ENCODE data around the gene PCBP2. TPM values are rescaled to one million over a fixed set of nuclear protein-coding genes. Genes with fewer than 3 reads are reported as not detected.

PCBP2 gene
- total RNA-seq, 1 donor from 2014 or later: 488 TPM

DNA sequence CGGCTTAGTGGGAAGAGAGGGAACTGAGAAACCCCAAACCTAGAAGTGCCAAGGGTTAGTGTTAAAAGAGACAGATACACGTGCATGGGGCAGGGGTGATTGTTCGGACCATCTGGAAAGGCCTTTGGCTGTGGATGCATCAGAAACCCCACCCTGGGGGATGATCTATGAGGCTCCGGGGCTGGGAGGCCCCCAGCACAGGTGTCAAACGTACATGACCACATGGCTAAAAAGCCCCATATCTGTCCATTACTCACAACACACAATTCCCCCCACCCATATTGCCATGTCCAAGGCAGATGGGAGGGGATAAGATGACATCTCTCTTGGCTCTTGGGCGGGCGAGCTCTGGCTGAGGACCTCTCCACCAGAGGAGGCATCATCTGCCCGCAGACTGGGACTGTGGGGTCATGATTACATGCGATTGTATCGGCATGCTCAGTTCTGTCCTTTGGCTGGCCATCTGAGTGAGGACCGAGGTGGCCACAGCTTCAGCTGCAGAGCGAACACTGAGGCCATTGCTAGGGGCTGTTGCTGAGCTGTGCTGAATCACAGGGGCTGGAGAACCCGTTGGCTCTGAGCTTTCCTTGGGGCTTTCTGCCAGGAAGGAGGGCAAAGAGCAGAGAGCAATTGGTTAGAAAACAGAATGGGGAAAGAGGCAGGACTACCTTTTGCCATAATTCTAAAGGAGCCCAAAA lies 65.0 kb downstream of the PCBP2 start:
- DNase-seq (ENCODE audit: extremely low spot score in 2 of 2): no peak
- intact Hi-C loops (cut with DNase I): no loop called here
- TF ChIP-seq, protein P1, sequence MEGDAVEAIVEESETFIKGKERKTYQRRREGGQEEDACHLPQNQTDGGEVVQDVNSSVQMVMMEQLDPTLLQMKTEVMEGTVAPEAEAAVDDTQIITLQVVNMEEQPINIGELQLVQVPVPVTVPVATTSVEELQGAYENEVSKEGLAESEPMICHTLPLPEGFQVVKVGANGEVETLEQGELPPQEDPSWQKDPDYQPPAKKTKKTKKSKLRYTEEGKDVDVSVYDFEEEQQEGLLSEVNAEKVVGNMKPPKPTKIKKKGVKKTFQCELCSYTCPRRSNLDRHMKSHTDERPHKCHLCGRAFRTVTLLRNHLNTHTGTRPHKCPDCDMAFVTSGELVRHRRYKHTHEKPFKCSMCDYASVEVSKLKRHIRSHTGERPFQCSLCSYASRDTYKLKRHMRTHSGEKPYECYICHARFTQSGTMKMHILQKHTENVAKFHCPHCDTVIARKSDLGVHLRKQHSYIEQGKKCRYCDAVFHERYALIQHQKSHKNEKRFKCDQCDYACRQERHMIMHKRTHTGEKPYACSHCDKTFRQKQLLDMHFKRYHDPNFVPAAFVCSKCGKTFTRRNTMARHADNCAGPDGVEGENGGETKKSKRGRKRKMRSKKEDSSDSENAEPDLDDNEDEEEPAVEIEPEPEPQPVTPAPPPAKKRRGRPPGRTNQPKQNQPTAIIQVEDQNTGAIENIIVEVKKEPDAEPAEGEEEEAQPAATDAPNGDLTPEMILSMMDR (IDR thresholded peaks at IDR 0.05): no peak
- TF ChIP-seq POLR2AphosphoS5 (IDR thresholded peaks at IDR 0.05; ENCODE audit: insufficient read depth in 1 of 2, low read depth in 1 of 2): no peak
- TF ChIP-seq POLR2A (IDR thresholded peaks at IDR 0.05): no peak

DNA sequence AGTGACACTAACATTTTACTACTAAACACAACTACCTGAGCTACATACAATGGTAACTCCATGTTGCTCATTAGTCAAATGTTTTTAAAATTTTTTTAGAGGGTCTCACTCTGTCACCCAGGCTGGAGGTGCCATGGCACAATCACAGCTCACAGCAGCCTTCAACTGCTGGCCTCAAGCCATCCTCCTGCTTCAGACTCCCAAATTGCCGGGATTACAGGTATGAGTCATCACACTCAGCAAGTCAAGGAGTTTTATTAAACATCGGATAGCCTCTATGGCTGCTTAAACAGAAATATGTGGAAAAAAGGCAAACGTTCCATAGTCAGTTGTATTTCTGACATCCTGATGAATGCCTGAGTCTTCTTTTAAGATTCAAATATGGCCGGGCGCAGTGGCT lies 66.5 kb downstream of the PCBP2 start:
- Histone ChIP-seq H3K9me3 (no peaks in the 10 kb centered on the region), H3K4me1 (no peaks in the 10 kb centered on the region), H3K4me3 (no peak overlapping the region), H3K27me3 (no peaks in the 10 kb centered on the region), H3K27ac (no peak overlapping the region), H3K36me3 (peaks cover 0 to 89% of the 10 kb centered on the region in 2 donors)
- intact Hi-C loops (cut with DNase I): no loop called here
- TF ChIP-seq, protein P1 (IDR thresholded peaks at IDR 0.05): no peak
- TF ChIP-seq POLR2AphosphoS5 (IDR thresholded peaks at IDR 0.05; ENCODE audit: insufficient read depth in 1 of 2, low read depth in 1 of 2) (no peak), POLR2A (IDR thresholded peaks at IDR 0.05) (no peak)
- DNase-seq (ENCODE audit: extremely low spot score in 2 of 2): no peak

More for the DNA sequence above, 65.0 kb downstream of the PCBP2 start:
- Histone ChIP-seq H3K27me3 (no peaks in the 10 kb centered on the region), H3K27ac (no peak overlapping the region), H3K4me3 (no peak overlapping the region), H3K9me3 (no peaks in the 10 kb centered on the region), H3K4me1 (no peaks in the 10 kb centered on the region), H3K36me3 (peaks cover 0 to 78% of the 10 kb centered on the region in 2 donors)

DNA sequence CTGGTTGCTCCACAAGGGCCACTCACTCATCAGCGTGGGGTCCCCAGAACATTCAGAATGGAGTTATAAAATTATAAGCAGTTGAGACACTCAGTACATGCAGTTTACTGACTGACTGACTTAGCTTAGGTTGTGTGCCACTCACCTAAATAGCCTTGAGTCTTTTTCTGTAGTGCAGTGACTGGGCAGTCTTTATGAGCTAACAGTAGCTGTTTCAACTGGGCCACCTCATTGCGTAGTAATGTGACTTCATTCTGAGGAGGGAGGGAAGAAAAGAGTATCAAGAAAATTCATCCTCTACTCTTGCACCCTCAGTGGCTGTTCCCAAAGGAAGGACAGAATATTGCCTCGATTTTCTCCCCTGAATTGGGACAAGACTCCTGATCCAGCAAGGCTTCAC lies 71.2 kb downstream of the PCBP2 start:
- H3K9me3 ChIP-seq: no peaks in the 10 kb centered on the region
- no peak overlapping the region for H3K4me3 ChIP-seq
- no peaks in the 10 kb centered on the region for H3K27me3 ChIP-seq
- no peak for DNase-seq (ENCODE audit: extremely low spot score in 2 of 2)
- no peak for TF ChIP-seq POLR2A (IDR thresholded peaks at IDR 0.05)
- TF ChIP-seq POLR2AphosphoS5 (IDR thresholded peaks at IDR 0.05; ENCODE audit: insufficient read depth in 1 of 2, low read depth in 1 of 2): no peak
- peaks cover 0 to 79% of the 10 kb centered on the region in 2 donors for H3K36me3 ChIP-seq
- intact Hi-C loops (cut with DNase I): no loop called here
- H3K4me1 ChIP-seq: no peaks in the 10 kb centered on the region
- H3K27ac ChIP-seq: no peak overlapping the region

DNA sequence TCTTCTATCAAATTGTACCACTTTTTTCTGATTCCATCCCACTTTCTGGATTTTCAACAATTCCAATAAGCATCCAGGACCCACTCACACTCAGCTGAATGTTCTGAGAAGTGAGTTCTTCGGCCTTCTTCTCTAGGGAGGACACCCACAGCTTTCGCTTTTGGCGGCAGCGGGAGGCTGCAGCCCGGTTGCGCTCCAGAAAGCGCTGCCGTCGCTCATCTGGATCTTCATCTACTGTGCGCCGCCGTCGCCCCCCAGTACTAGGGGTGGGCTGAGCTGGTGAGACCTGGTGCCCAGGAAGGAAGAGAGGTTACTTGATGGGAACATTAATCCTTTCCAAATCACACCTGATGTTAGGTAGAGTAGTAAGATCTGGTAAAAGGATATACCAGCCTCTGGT lies 72.6 kb downstream of the PCBP2 start:
- peaks cover 0 to 75% of the 10 kb centered on the region in 2 donors for H3K36me3 ChIP-seq
- intact Hi-C loops (cut with DNase I): no loop called here
- H3K27ac ChIP-seq: no peak overlapping the region
- TF ChIP-seq POLR2A (IDR thresholded peaks at IDR 0.05): no peak
- TF ChIP-seq POLR2AphosphoS5 (IDR thresholded peaks at IDR 0.05; ENCODE audit: insufficient read depth in 1 of 2, low read depth in 1 of 2): no peak
- TF ChIP-seq, protein P1 (IDR thresholded peaks at IDR 0.05): no peak
- H3K4me1 ChIP-seq: no peaks in the 10 kb centered on the region
- no peak overlapping the region for H3K4me3 ChIP-seq
- H3K27me3 ChIP-seq: no peaks in the 10 kb centered on the region
- no peak for DNase-seq (ENCODE audit: extremely low spot score in 2 of 2)
- no peaks in the 10 kb centered on the region for H3K9me3 ChIP-seq

DNA sequence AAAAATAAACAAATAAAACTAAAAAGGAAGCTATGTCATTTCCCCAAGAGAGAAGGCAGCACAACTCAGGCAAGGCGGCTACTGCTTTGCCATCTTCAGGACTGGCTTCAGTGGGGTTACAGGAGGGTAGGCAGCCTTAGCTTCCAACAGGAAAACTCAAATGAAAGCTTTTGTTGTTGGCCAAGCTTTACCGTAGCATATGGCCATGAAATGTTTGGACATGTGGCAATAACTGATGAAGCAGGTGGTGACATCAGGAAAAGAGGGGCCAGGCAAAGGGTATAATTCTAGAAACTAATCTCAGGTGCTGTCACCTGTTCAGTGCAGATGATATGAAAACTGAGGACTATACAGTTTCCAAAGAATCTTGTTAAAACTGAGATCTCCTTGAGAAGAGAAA lies 78.2 kb downstream of the PCBP2 start:
- H3K9me3 ChIP-seq: no peaks in the 10 kb centered on the region
- no peaks in the 10 kb centered on the region for H3K4me1 ChIP-seq
- H3K36me3 ChIP-seq: peaks cover 0 to 80% of the 10 kb centered on the region in 2 donors
- H3K27ac ChIP-seq: no peak overlapping the region
- TF ChIP-seq, protein P1 (IDR thresholded peaks at IDR 0.05): no peak
- TF ChIP-seq POLR2A (IDR thresholded peaks at IDR 0.05): no peak
- no peak for TF ChIP-seq POLR2AphosphoS5 (IDR thresholded peaks at IDR 0.05; ENCODE audit: insufficient read depth in 1 of 2, low read depth in 1 of 2)
- intact Hi-C loops (cut with DNase I): no loop called here
- no peak overlapping the region for H3K4me3 ChIP-seq
- DNase-seq (ENCODE audit: extremely low spot score in 2 of 2): no peak
- H3K27me3 ChIP-seq: no peaks in the 10 kb centered on the region

Small RNA genes lying within 50 kb of the gene (small RNA-seq; reads per million reads assigned to genes)
- not detected for gene AC023509.3

Other genes starting within 250 kb of the PCBP2 start
- gene ITGB7, start 244.9 kb upstream of the PCBP2 start, total RNA-seq: 3.7 TPM
- 79.1 TPM for gene RARG, start 219.9 kb upstream of the PCBP2 start, total RNA-seq
- 17.7 TPM for gene ESPL1, start 183.8 kb upstream of the PCBP2 start, total RNA-seq
- 673 TPM for gene PFDN5, start 156.6 kb upstream of the PCBP2 start, total RNA-seq
- 41.5 TPM for gene MYG1, start 152.4 kb upstream of the PCBP2 start, total RNA-seq
- gene AAAS, start 130.5 kb upstream of the PCBP2 start, total RNA-seq: 30.9 TPM
- not detected for gene SP7, start 115.7 kb upstream of the PCBP2 start, total RNA-seq
- 76.1 TPM for gene SP1, start 71.9 kb upstream of the PCBP2 start, total RNA-seq
- gene AMHR2, start 28.2 kb upstream of the PCBP2 start, total RNA-seq: 1.2 TPM
- 54.0 TPM for gene PRR13, start 10.4 kb upstream of the PCBP2 start, total RNA-seq
- 21.9 TPM for gene MAP3K12, start 47.4 kb downstream of the PCBP2 start, total RNA-seq
- 17.7 TPM for gene TARBP2, start 49.2 kb downstream of the PCBP2 start, total RNA-seq
- gene NPFF, start 55.4 kb downstream of the PCBP2 start, total RNA-seq: not detected
- 34.9 TPM for gene ATF7, start 174.3 kb downstream of the PCBP2 start, total RNA-seq
- 311 TPM for gene ATP5MC2, start 224.0 kb downstream of the PCBP2 start, total RNA-seq